Stimulated activated CD4-positive, alpha-beta T cell treated with anti-CD3 and anti-CD28 coated beads, Interleukin-2, amount 100 ng/mL, for 4 hours (primary cell): Measurements from ENCODE around the gene ZNF224.
A peak's percentile ranks its signal among the peaks of the same experiment; 100 is the strongest.

Experiments
- DNase-seq: peaks from one replicate; pipeline ENCODE4 v3.0.0-alpha.2; 2020; ENCODE audit warnings: low read depth

The ZNF224 gene

GRCh38 chr19:44131955-44132354 is 37.8 kb downstream of the ZNF224 start:
- no peak for DNase-seq

- DNase-seq: peak; percentile 74
Measured at GRCh38 chr19:44141191-44142058, 47.3 kb downstream of the ZNF224 start, which contains the start of gene ZNF234. TSS of gene ZNF234 (plus strand) at chr19:44141554. CDS start at chr19:44144633, 3,079 bp downstream.

GRCh38 chr19:44142059-44142433 is 47.9 kb downstream of the ZNF224 start:
- no peak for DNase-seq

DNA sequence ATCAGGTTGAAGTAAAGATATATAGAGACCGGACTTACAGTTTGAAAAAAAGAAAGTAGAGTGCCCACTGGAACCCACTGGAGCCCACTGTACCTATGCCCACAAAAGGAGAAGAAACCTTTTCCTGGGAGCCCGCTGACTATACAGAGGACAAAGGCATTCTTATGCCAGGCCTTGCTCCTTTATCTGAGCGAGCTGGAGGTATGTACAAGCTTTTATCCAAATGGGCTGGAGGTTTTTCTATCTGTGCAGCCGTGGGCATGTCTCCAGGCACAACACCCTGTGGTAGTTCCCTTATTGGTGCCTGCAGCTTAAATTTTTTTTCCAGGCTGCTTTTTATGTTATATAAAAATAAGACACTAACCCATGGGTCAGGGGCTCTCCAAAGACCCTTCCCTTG is 55.6 kb downstream of the ZNF224 start:
- no peak for DNase-seq

DNA sequence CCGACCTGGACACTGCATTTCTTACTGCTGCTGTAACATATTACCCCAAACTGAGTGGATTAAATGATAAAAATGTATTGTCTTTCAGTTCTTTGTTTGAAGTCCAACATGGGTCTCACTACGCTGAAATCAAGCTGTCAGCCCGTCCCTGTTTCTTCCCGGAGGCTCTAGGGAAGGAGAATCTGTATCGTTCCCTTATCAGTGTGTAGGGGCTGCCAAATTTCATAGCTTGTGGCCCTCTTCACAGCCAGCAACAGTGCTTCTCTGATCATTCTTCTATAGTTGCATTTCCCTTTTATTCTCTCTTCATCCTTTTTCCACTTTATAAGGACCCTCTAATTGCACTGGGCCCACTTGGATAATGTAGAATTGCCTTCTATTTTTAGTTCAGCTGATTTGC is 57.3 kb downstream of the ZNF224 start:
- DNase-seq: no peak

DNA sequence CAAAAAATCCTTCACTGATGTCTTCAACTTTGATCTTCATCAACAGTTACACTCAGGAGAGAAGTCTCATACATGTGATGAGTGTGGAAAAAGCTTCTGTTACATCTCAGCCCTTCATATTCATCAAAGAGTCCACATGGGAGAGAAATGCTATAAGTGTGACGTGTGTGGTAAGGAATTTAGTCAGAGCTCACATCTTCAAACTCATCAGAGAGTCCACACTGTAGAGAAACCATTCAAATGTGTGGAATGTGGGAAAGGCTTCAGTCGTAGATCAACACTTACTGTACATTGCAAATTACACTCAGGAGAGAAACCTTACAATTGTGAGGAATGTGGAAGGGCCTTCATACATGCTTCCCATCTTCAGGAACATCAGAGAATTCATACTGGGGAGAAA is 62.3 kb downstream of the ZNF224 start:
- DNase-seq: no peak
